Activated T-helper 1 cell treated with anti-CD3 and anti-CD28 coated beads, Interleukin-2, amount 50 U/mL, for 16 hours (primary cell): ENCODE measurements around the gene LRRC8D.

ENCODE experiments used
- DNase-seq, 2 donors: peaks; one replicate each; pipeline ENCODE4 v3.0.0-alpha.2; 2020; ENCODE audit warnings: low read depth in 1 of 2, low spot score in 1 of 2

The LRRC8D gene

GRCh38 chr1:89892816-89893215 is 72.0 kb downstream of the LRRC8D start:
- DNase-seq = no peak

DNA sequence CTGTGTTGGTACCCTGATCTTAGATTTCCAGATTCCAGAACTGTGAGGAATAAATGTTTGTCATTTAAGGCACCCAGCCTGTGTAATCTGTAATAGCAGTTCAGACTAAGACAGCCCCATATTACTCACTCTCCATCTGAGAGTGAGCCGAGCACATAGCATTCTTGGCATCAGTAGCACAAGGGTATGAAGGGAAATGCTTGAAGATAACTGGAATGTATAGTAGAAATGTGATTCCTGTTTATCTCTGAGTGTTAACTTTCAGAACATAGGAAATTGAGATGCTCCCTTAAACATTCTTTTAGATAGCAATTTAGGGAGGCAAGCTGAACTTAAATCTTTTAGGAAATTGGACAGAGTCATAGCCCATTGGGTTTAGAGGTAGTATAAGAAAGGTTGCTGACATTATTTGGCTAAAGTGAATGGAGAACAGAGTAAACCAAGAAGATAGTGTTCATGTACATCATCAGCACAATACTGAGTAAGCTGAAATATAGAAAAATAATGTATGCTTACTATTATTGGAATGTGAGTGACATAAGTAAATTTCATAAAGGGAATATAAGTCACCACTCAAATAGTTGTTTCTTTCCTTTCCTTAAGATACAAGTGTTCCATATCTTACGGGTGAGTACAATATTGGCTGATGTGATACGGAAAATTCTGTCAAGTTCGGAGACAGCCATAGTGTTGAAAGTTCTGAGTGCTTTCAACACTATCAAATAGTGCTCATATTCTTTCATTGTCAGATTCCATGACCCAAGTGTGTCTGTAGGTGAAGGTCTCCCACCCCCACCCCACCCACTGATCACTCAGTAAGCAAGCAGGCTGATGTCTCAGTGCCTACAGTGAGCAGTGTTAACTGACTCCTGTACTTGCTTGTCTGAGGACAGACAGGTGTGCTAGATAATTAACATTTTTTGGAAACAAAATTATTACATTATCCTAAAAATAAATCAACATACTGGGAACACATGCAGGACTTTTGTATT is 73.7 kb downstream of the LRRC8D start:
- DNase-seq = no peak

- DNase-seq = no peak
These were observed 75.5 kb downstream of the LRRC8D start for GRCh38 chr1:89896105-89896942.

DNA sequence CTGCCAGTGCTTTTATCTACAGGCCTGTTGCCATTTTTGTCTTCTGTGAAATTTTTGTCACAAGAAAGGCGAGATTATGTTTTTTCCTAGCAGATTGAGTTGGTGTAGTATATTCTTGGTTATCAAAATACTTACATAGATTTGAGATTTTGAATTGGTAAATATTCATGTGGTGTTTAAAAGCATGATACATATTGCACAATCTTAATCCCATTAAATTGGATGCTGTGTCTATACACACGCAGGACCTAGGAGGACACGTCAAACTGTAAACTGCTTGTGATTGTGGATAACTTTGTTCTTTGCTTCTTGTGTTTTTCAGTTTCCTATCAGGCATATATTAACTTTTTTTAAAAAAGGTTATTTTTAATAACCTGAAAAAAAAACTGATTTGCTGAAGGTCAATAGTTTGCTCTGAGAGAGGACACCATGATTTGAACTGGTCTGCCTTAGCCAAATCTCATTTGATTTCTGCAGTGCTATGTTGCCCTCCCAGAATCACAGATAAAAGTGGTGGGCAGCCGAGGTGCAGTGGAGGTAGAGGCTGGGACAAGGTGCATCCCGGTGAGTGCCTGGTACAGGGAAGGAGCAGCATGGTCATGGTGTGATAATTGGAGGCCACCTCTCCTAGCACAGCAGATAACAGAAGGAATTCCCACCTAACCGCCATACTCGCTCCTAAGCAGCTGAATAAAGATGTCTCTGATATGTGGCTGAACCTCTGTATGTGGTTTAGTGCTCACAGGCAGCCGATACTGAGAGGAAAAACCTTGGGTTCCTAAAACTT is 76.7 kb downstream of the LRRC8D start:
- no peak for DNase-seq

GRCh38 chr1:89898150-89898549 is 77.3 kb downstream of the LRRC8D start:
- DNase-seq = no peak

- no peak for DNase-seq
These were observed 78.1 kb downstream of the LRRC8D start for GRCh38 chr1:89898695-89899470.

DNA sequence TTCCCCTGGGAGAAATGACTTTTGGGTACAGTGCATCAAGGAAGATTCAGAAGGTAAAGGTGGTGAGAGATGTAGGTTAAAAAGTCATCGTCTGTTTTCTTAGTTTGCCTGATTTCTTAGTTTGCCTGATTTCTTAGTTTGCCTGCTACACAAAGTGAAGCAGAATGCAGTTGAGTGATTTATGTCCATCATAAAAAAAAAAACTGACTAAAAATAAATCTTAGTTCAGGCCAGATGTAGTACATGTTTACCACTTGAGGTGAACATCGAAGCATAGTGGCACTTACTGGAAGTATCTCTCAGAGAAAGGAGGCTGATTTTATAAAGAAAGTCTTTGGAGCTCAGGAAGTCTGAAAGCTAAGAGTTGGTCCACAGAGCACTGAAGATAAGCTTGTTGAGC is 79.5 kb downstream of the LRRC8D start:
- no peak for DNase-seq

- DNase-seq = no peak
These were observed 80.2 kb downstream of the LRRC8D start for GRCh38 chr1:89900791-89901708.

- no peak for DNase-seq
These were observed 81.3 kb downstream of the LRRC8D start for GRCh38 chr1:89901957-89902669.

DNA sequence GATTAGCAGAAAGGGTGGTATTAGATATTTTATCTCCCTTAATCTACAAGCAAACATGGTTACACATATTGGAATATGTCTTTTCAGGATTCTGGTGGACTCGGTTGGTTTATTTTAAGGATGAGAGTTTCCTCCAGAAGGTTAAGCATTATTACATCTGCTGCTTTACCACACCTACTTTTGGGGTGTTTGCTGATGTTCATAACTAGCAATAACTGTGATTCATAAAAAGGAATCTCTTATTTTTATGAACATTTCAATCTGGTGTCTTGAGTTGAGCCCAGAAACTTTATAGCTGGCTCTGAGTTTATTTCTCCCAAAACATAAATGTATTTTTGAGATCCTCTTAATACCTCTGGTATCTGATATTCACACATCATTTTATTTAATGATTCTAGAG is 82.7 kb downstream of the LRRC8D start:
- no peak for DNase-seq

DNA sequence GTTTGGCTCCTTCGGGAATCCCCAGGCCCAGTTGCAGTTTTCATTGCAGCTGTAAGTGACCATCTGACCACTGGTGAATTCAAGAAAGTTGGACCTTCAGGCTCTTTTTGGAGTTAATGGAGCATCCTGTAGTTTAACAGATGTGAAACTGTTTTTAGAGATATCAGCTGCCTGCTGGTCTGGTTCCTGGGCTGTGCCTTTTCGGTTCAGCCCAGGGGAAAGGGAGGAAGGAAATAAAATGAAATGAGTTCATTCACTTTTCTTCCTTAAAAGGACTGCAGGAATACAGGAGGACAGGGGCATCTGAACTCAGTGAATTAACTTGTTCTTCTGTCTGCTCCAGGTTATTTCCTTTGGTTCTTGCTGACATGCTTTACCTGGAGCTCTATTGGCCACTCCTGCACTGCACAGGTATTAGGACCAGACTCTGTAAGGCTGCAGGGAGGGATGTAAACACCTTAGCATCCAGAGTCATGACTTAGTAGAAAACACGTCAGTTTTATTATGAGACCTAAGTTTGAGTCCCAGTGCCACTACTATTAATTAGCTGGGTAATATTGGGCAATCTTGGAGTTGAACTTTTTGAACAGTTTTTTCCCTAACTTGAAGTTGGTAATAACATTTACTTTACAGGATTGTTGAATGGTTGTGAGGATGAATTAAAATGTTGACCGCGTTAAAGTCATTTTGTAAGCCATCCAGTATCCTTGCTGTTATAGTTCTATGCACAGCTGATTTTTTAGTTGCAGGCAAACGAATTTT is 83.6 kb downstream of the LRRC8D start:
- DNase-seq = no peak

DNA sequence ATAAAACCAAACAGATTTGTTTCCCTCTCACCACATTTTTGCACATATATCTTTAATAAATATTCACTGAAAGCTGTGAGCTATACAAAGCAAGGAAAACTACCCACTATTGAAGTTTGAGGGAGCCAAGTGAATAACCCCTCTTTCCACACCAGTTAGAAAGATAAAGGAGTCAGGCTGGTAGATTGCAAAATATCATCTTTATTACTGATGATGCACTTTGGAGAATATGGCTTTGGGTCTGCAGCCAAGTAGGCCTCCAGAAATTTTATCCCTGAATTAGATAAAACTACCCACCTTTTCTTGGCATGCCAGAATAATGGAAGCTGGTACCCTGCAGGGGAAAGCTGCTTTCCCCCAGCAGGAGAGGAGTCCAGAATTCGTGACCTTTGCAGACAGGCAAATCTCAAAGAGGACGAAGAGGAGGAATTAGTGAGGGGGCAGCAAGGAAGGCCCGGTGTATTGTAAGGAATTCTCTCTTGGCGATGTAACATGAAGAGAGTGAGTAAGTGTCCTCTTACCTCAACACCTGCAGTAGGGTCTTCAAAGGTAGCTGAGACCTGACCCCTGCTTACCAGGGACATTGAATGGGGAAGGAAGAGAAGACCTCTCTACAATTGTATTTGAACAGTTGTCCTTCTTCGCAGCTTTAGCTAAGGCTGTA is 84.7 kb downstream of the LRRC8D start:
- no peak for DNase-seq

- no peak for DNase-seq
These were observed 85.3 kb downstream of the LRRC8D start for GRCh38 chr1:89906088-89906487.

- no peak for DNase-seq
These were observed 86.9 kb downstream of the LRRC8D start for GRCh38 chr1:89907727-89908212.

DNA sequence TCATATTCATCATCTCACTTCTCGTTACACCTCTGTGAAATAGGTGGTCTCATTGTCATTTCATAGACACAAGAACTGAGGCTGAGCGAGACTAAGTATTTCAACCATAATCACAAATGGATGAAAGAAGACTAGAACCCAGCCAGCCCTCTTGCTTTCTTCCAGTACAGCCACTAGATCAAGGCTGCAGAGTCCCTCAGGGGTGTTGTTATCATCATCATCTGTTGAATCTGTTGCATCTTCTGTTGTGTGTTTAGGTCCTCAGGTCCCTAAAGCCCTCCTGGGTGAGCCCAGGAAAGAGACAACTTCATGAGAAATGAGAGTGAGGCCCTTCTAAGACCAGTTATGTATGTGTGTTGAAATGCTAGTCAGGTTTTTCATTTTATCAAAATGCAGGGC is 87.4 kb downstream of the LRRC8D start:
- DNase-seq = no peak

DNA sequence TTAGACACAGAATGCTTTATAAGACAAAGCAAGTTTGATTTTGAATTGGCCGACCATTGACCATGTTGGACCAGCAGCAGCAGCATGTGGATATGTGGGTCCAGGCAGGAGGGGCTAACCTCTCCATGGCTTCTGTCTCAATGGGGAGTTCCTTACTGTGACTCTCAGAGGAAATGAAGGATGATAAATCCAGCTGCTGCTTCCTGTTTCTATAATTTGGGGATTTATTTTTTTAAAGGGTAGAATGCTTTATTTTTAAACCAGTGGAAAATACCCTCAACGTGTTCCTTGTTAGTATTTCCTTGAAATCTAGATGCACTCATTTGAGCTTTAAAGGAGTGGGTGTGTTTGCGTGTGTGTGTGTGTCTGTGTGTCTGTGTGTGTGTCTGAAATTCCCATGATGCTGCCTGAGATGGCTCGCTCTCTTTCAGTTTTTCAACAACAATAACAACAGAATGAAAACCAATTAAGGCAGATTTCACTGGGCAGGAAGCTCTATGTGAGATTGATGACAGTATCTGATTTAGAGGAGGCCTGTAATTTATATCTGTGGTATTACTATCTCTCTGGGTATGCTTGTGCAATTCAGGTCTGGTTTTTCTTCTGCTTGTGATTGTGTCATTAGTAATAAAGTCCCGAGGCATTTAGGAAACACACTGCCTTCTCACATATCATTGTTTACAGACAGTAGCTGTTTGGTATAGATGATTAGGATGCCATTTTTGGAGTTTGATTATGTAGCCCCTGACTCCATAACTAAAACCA is 88.0 kb downstream of the LRRC8D start:
- DNase-seq = no peak

DNA sequence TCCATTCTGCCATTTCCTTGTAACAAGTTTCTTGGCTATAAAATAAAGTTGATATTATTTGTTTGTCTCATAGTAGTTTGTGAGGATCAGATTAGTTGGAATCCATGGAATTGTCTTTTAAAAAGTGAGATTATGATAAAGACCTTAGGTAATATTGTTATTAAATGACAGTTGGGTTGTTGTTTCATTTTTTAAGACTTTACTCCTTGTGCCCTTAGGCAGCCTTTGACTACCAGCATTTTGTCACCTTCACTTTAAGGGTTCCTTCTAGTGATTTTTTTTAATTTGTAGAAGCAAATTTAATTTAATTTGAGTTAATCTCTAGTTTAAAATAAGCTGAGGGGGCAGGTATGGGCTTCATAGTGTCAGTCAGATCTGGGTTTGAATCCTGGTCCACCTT is 89.4 kb downstream of the LRRC8D start:
- no peak for DNase-seq
